ENCODE measurements around the gene DNTT. TPM values are rescaled to one million over a fixed set of nuclear protein-coding genes. Genes with fewer than 3 reads are reported as not detected.
A peak's percentile ranks its signal among the peaks of the same experiment; 100 is the strongest.

DNTT gene
- total RNA-seq, 1 donor from 2014 or later: not detected

- no peak for ATAC-seq
- H3K36me3 ChIP-seq: no peaks in the 10 kb centered on the region
- H3K4me1 ChIP-seq: no peaks in the 10 kb centered on the region
- no peak overlapping the region for H3K27ac ChIP-seq
- no peaks in the 10 kb centered on the region for H3K9me3 ChIP-seq
- intact Hi-C loops (cut with DNase I): no loop called here
- no peak for DNase-seq
- no peak overlapping the region for H3K4me3 ChIP-seq
- H3K27me3 ChIP-seq (ENCODE audit: low read depth): no peaks in the 10 kb centered on the region
- TF ChIP-seq CTCF (IDR thresholded peaks at IDR 0.05): no peak
These were observed 38.0 kb upstream of the DNTT start for GRCh38 chr10:96266118-96266770.

- no peak overlapping the region for H3K27ac ChIP-seq
- H3K27me3 ChIP-seq (ENCODE audit: low read depth): no peaks in the 10 kb centered on the region
- no peaks in the 10 kb centered on the region for H3K36me3 ChIP-seq
- no peaks in the 10 kb centered on the region for H3K9me3 ChIP-seq
- intact Hi-C loops (cut with DNase I): no loop called here
- no peak for ATAC-seq
- DNase-seq: no peak
- TF ChIP-seq CTCF (IDR thresholded peaks at IDR 0.05): no peak
- peaks cover 7% of the 10 kb centered on the region for H3K4me1 ChIP-seq
- H3K4me3 ChIP-seq: no peak overlapping the region
These were observed 37.0 kb upstream of the DNTT start for GRCh38 chr10:96267234-96267705.

GRCh38 chr10:96268341-96268909 lies 35.8 kb upstream of the DNTT start:
- Histone ChIP-seq H3K9me3 (no peaks in the 10 kb centered on the region), H3K4me1 (peaks cover 17% of the 10 kb centered on the region), H3K27me3 (ENCODE audit: low read depth) (no peaks in the 10 kb centered on the region), H3K36me3 (no peaks in the 10 kb centered on the region), H3K4me3 (no peak overlapping the region), H3K27ac (no peak overlapping the region)
- intact Hi-C loops (cut with DNase I): no loop called here
- ATAC-seq (no peak), DNase-seq (no peak)
- TF ChIP-seq CTCF (IDR thresholded peaks at IDR 0.05): no peak

GRCh38 chr10:96269438-96270300 lies 34.6 kb upstream of the DNTT start:
- Histone ChIP-seq H3K4me1 (peaks cover 18% of the 10 kb centered on the region), H3K9me3 (no peaks in the 10 kb centered on the region), H3K4me3 (peak overlapping the region; percentile 24), H3K27ac (peak overlapping the region; percentile 77), H3K36me3 (no peaks in the 10 kb centered on the region), H3K27me3 (ENCODE audit: low read depth) (no peaks in the 10 kb centered on the region)
- no peak for TF ChIP-seq CTCF (IDR thresholded peaks at IDR 0.05)
- DNase-seq (no peak), ATAC-seq (no peak)
- intact Hi-C loops (cut with DNase I): no loop called here

- Histone ChIP-seq H3K27me3 (ENCODE audit: low read depth) (no peaks in the 10 kb centered on the region), H3K9me3 (no peaks in the 10 kb centered on the region), H3K4me3 (peak overlapping the region; percentile 24), H3K4me1 (peaks cover 18% of the 10 kb centered on the region), H3K36me3 (no peaks in the 10 kb centered on the region), H3K27ac (peak overlapping the region; percentile 77)
- intact Hi-C loops (cut with DNase I): no loop called here
- TF ChIP-seq CTCF (IDR thresholded peaks at IDR 0.05): no peak
- ATAC-seq (no peak), DNase-seq (no peak)
These were observed 33.7 kb upstream of the DNTT start for GRCh38 chr10:96270571-96270970.
